Neural progenitor cell (in vitro differentiated cells): ENCODE measurements around the gene LRFN2. TPM values are rescaled to one million over a fixed set of nuclear protein-coding genes. Genes with fewer than 3 reads are reported as not detected.

Source experiments
- DNase-seq: peaks from one replicate; pipeline ENCODE4 v3.0.0-alpha.2; 2016; ENCODE audit warnings: low spot score
- H2AFZ ChIP-seq: fragments of 200-600 bp; sonication (generic); replicated peaks from 2 replicates; pipeline ENCODE4 v1.6.1; 2016; ENCODE audit warnings: antibody characterized with exemption
- H3F3A ChIP-seq: fragments of 200-600 bp; sonication (generic); 2 replicates; pipeline ENCODE4 v1.6.1; 2016; ENCODE audit warnings: antibody characterized with exemption, low read depth
- H3K27ac ChIP-seq: fragments of 200-600 bp; sonication (generic); 2 replicates; pipeline ENCODE4 v1.5.1; 2016; ENCODE audit warnings: mild to moderate bottlenecking
- H3K27me3 ChIP-seq: fragments of 200-600 bp; sonication (generic); 2 replicates; pipeline ENCODE4 v1.6.1; 2016; ENCODE audit warnings: mild to moderate bottlenecking, moderate library complexity
- H3K36me3 ChIP-seq: fragments of 200-600 bp; sonication (generic); 2 replicates; pipeline ENCODE4 v1.5.1; 2016
- H3K4me1 ChIP-seq: fragments of 200-600 bp; sonication (generic); 2 replicates; pipeline ENCODE4 v1.6.1; 2016; ENCODE audit warnings: mixed run types
- H3K4me2 ChIP-seq: fragments of 200-600 bp; sonication (generic); 2 replicates; pipeline ENCODE4 v1.6.1; 2016
- H3K4me3 ChIP-seq: fragments of 200-600 bp; sonication (generic); 2 replicates; pipeline ENCODE4 v1.5.1; 2016
- H3K79me2 ChIP-seq: fragments of 200-600 bp; sonication (generic); 2 replicates; pipeline ENCODE4 v1.6.1; 2016; ENCODE audit warnings: low read depth
- H3K9ac ChIP-seq: fragments of 200-600 bp; sonication (generic); 2 replicates; pipeline ENCODE4 v1.6.1; 2016
- H3K9me3 ChIP-seq: fragments of 200-600 bp; sonication (generic); 2 replicates; pipeline ENCODE4 v1.5.1; 2016; ENCODE audit warnings: low read depth
- H4K20me1 ChIP-seq: fragments of 200-600 bp; sonication (generic); 2 replicates; pipeline ENCODE4 v1.6.1; 2016; ENCODE audit warnings: low read depth
- H3K27ac Mint-ChIP-seq: 3 replicates; pipeline ENCODE4 v1.8.0; 2021; ENCODE audit warnings: mixed read lengths
- H3K27me3 Mint-ChIP-seq: 2 replicates; pipeline ENCODE4 v1.8.0; 2022; ENCODE audit warnings: low read depth, mild to moderate bottlenecking, inconsistent platforms, moderate library complexity, mixed read lengths; ENCODE audit not compliant: insufficient read depth
- H3K36me3 Mint-ChIP-seq: 3 replicates; pipeline ENCODE4 v1.8.0; 2021; ENCODE audit warnings: mixed read lengths
- H3K4me1 Mint-ChIP-seq: 3 replicates; pipeline ENCODE4 v1.8.0; 2021; ENCODE audit warnings: mixed read lengths
- H3K4me3 Mint-ChIP-seq: 3 replicates; pipeline ENCODE4 v1.8.0; 2021; ENCODE audit warnings: mild to moderate bottlenecking, moderate library complexity, mixed read lengths
- H3K9me3 Mint-ChIP-seq: 3 replicates; pipeline ENCODE4 v1.8.0; 2020; ENCODE audit warnings: mixed read lengths
- EZH2 ChIP-seq: fragments of 200-600 bp; sonication (generic); IDR thresholded peaks from 2 replicates; pipeline ENCODE4 v1.6.1; 2017; ENCODE audit warnings: antibody characterized with exemption, mild to moderate bottlenecking, moderate library complexity
- EZH2phosphoT487 ChIP-seq: fragments of 200-600 bp; sonication (generic); IDR thresholded peaks from 2 replicates; pipeline ENCODE4 v1.6.1; 2017; ENCODE audit warnings: antibody characterized with exemption
- total RNA-seq: library from RNA; depleted of rRNA; stranded (reverse); fragments of >200 nt; gene quantifications from 2 replicates; pipeline ENCODE4 v1.2.3, GENCODE V29; 2015; ENCODE audit warnings: low replicate concordance
- TF ChIP-seq, protein P1 (sequence below): fragments of 200-600 bp; sonication (generic); IDR thresholded peaks from 2 replicates; pipeline ENCODE4 v1.5.1; 2017; ENCODE audit warnings: antibody characterized with exemption, mild to moderate bottlenecking

LRFN2 gene
- total RNA-seq = 0.40 TPM in 1 of 2 replicates, not detected in the other

- peaks cover 26% of the 10 kb centered on the region for H3K4me1 Mint-ChIP-seq
- peak within 1 kb of the TSS; percentile 59 for H3K4me3 ChIP-seq
- H3K27ac ChIP-seq = no peak within 1 kb of the TSS
- H3K9me3 Mint-ChIP-seq = no peaks in the 10 kb centered on the region
- H2AFZ ChIP-seq = peak within 1 kb of the TSS; percentile 85
- no peaks in the 10 kb centered on the region for H3K36me3 Mint-ChIP-seq
- H3K27me3 Mint-ChIP-seq = peaks cover 41% of the 10 kb centered on the region
- peaks cover 4% of the 10 kb centered on the region for H3F3A ChIP-seq
- H3K4me1 ChIP-seq = peaks cover 24% of the 10 kb centered on the region
- no peaks in the 10 kb centered on the region for H4K20me1 ChIP-seq
- H3K27ac Mint-ChIP-seq = no peak within 1 kb of the TSS
- H3K79me2 ChIP-seq = no peaks in the 10 kb centered on the region
- TF ChIP-seq EZH2 = peak; percentile 39
- no peak for TF ChIP-seq EZH2phosphoT487
- TF ChIP-seq, protein P1, sequence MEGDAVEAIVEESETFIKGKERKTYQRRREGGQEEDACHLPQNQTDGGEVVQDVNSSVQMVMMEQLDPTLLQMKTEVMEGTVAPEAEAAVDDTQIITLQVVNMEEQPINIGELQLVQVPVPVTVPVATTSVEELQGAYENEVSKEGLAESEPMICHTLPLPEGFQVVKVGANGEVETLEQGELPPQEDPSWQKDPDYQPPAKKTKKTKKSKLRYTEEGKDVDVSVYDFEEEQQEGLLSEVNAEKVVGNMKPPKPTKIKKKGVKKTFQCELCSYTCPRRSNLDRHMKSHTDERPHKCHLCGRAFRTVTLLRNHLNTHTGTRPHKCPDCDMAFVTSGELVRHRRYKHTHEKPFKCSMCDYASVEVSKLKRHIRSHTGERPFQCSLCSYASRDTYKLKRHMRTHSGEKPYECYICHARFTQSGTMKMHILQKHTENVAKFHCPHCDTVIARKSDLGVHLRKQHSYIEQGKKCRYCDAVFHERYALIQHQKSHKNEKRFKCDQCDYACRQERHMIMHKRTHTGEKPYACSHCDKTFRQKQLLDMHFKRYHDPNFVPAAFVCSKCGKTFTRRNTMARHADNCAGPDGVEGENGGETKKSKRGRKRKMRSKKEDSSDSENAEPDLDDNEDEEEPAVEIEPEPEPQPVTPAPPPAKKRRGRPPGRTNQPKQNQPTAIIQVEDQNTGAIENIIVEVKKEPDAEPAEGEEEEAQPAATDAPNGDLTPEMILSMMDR = peak; percentile 63
- peak within 1 kb of the TSS; percentile 93 for H3K4me2 ChIP-seq
- peak within 1 kb of the TSS; percentile 91 for H3K4me3 Mint-ChIP-seq
- peaks cover 45% of the 10 kb centered on the region for H3K27me3 ChIP-seq
- DNase-seq = peak; percentile 93
- H3K9ac ChIP-seq = no peak within 1 kb of the TSS
- no peaks in the 10 kb centered on the region for H3K36me3 ChIP-seq
- H3K9me3 ChIP-seq = no peaks in the 10 kb centered on the region
Observed at GRCh38 chr6:40587240-40588069, at the start of gene LRFN2. Gene LRFN2 (minus strand): TSS chr6:40587364.

GRCh38 chr6:40634429-40634828 is 47.3 kb upstream of the LRFN2 start:
- H3K27me3 Mint-ChIP-seq = peaks cover 8% of the 10 kb centered on the region
- no peaks in the 10 kb centered on the region for H3K36me3 ChIP-seq
- H3K36me3 Mint-ChIP-seq = no peaks in the 10 kb centered on the region
- no peaks in the 10 kb centered on the region for H3K27me3 ChIP-seq
- TF ChIP-seq EZH2 = no peak
- TF ChIP-seq EZH2phosphoT487 = no peak
- TF ChIP-seq, protein P1 = no peak
- H2AFZ ChIP-seq = no peak overlapping the region
- H3K9me3 ChIP-seq = no peaks in the 10 kb centered on the region
- H3K4me3 Mint-ChIP-seq = peak overlapping the region; percentile 57
- H4K20me1 ChIP-seq = no peaks in the 10 kb centered on the region
- H3F3A ChIP-seq = no peaks in the 10 kb centered on the region
- H3K9me3 Mint-ChIP-seq = no peaks in the 10 kb centered on the region
- no peak for DNase-seq
- no peak overlapping the region for H3K4me2 ChIP-seq
- H3K9ac ChIP-seq = no peak overlapping the region
- no peak overlapping the region for H3K27ac ChIP-seq
- no peak overlapping the region for H3K4me3 ChIP-seq
- no peaks in the 10 kb centered on the region for H3K79me2 ChIP-seq
- peak overlapping the region; percentile 90 for H3K27ac Mint-ChIP-seq
- peaks cover 8% of the 10 kb centered on the region for H3K4me1 ChIP-seq
- peaks cover 21% of the 10 kb centered on the region for H3K4me1 Mint-ChIP-seq

DNA sequence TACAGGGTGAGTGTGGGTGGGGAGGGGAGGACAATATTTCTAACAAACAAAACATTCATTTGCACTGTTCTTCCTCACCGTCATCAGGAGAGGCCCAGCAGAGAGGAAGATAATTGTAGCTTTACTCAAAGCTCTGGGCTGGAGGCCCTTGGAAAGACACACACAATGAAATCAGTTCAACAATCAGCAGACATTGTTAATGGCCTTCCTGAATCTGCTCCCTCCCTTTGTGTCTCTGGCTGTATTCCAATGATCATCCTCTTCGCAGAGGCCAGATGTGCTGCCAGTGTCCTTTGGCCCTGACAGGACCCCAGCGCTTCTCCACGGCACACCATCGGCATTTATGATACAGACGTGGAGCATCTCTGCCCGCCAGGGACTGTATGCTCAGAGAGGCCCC is 44.6 kb upstream of the LRFN2 start:
- peaks cover 21% of the 10 kb centered on the region for H3K4me1 Mint-ChIP-seq
- peaks cover 11% of the 10 kb centered on the region for H3K27me3 Mint-ChIP-seq
- peak overlapping the region; percentile 62 for H3K27ac Mint-ChIP-seq
- TF ChIP-seq, protein P1 = no peak
- TF ChIP-seq EZH2 (no peak), EZH2phosphoT487 (no peak)
- Histone ChIP-seq H3K79me2 (no peaks in the 10 kb centered on the region), H3K4me3 (no peak overlapping the region), H3K4me2 (no peak overlapping the region), H3K27me3 (no peaks in the 10 kb centered on the region), H3K36me3 (no peaks in the 10 kb centered on the region), H3F3A (no peaks in the 10 kb centered on the region), H3K4me1 (peaks cover 8% of the 10 kb centered on the region), H3K9ac (no peak overlapping the region), H3K9me3 (no peaks in the 10 kb centered on the region), H2AFZ (no peak overlapping the region), H3K27ac (no peak overlapping the region), H4K20me1 (no peaks in the 10 kb centered on the region)
- no peaks in the 10 kb centered on the region for H3K36me3 Mint-ChIP-seq
- peak; percentile 15 for DNase-seq
- H3K9me3 Mint-ChIP-seq = peaks cover 2% of the 10 kb centered on the region
- no peak overlapping the region for H3K4me3 Mint-ChIP-seq
